DND-41 (cell line): ENCODE measurements around the gene SORCS1.

Source experiments
- ATAC-seq: fragments of 200-7000 bp; cut with Tn5 transposase; 3 replicates; pipeline ENCODE4 v1.9.1; 2021; ENCODE audit warnings: low read depth; ENCODE audit not compliant: insufficient read depth
- DNase-seq: peaks from one replicate; pipeline ENCODE4 v3.0.0-alpha.2; 2020
- H2AFZ ChIP-seq: 2 replicates; pipeline ENCODE4 v1.6.0; 2012; ENCODE audit warnings: low read depth, low read length
- H3K27ac ChIP-seq: 2 replicates; pipeline ENCODE4 v1.5.1; 2012; ENCODE audit warnings: low read length, inconsistent platforms
- H3K27me3 ChIP-seq: fragments of 200-600 bp; sonication (generic); 2 replicates; pipeline ENCODE4 v1.6.0; 2012; ENCODE audit warnings: low read length, mild to moderate bottlenecking, inconsistent platforms; ENCODE audit not compliant: insufficient read depth, poor library complexity
- H3K36me3 ChIP-seq: 2 replicates; pipeline ENCODE4 v1.5.1; 2012; ENCODE audit warnings: low read length, inconsistent platforms; ENCODE audit not compliant: insufficient read depth
- H3K4me1 ChIP-seq: 2 replicates; pipeline ENCODE4 v1.5.1; 2012; ENCODE audit warnings: mild to moderate bottlenecking, low read length; ENCODE audit not compliant: insufficient read depth
- H3K4me2 ChIP-seq: 2 replicates; pipeline ENCODE4 v1.6.0; 2012; ENCODE audit warnings: mild to moderate bottlenecking, moderate library complexity, low read length, inconsistent platforms; ENCODE audit not compliant: insufficient read depth
- H3K4me3 ChIP-seq, 2 experiments: fragments of 200-600 bp in 1 of 2; shearing (Covaris generic) in 1 of 2; 2 replicates each; pipeline ENCODE4 v1.5.1; 2012 to 2016; ENCODE audit warnings: inconsistent platforms in 2 of 2, low read length in 2 of 2, mild to moderate bottlenecking in 2 of 2, low read depth in 1 of 2, moderate library complexity in 1 of 2
- H3K79me2 ChIP-seq: 2 replicates; pipeline ENCODE4 v1.6.0; 2012; ENCODE audit warnings: low read length, inconsistent platforms; ENCODE audit not compliant: insufficient read depth
- H3K9ac ChIP-seq: 2 replicates; pipeline ENCODE4 v1.6.0; 2012; ENCODE audit warnings: low read depth, mild to moderate bottlenecking, inconsistent platforms, low read length, moderate library complexity
- H3K9me3 ChIP-seq: 2 replicates; pipeline ENCODE4 v1.5.1; 2012; ENCODE audit warnings: low read length, moderate library complexity, mild to moderate bottlenecking, inconsistent platforms; ENCODE audit not compliant: insufficient read depth, severe bottlenecking
- H4K20me1 ChIP-seq: 2 replicates; pipeline ENCODE4 v1.6.0; 2012; ENCODE audit warnings: low read length; ENCODE audit not compliant: insufficient read depth
- EZH2 ChIP-seq: IDR thresholded peaks from 3 replicates; pipeline ENCODE4 v1.6.1; 2012; ENCODE audit warnings: borderline replicate concordance, low read depth, mild to moderate bottlenecking, moderate library complexity, low read length, inconsistent platforms; ENCODE audit not compliant: severe bottlenecking
- TF ChIP-seq, protein P1 (sequence below): IDR thresholded peaks from 2 replicates; pipeline ENCODE4 v1.5.1; 2012; ENCODE audit warnings: borderline replicate concordance, low read length, moderate library complexity, mild to moderate bottlenecking; ENCODE audit not compliant: poor library complexity, severe bottlenecking; ENCODE audit errors: extremely low read depth

SORCS1 gene

DNA sequence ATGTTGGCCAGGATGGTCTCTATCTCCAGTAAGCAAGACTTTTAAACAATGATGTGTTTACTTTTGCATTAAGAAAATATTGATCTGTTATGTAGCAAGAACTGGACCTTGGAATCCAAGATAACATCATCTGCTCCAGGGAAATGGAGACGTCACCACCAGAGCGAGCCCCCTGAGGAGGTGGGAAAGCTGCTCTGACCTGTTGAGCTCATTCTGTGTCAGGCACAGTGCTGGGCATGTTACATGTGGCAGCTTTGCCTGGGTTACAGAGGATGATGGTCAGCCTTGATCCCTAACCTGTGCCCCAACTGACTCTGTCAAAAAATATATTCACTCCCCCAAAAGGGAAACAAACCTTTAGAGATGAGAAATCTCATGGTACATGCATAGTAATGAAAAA, 436.3 kb downstream of the SORCS1 start:
- Histone ChIP-seq H3K4me2 (no peak overlapping the region), H3K9me3 (no peaks in the 10 kb centered on the region), H3K4me3 (no peak overlapping the region), H3K4me1 (no peaks in the 10 kb centered on the region), H3K36me3 (no peaks in the 10 kb centered on the region), H4K20me1 (no peaks in the 10 kb centered on the region), H3K79me2 (no peaks in the 10 kb centered on the region), H2AFZ (no peak overlapping the region), H3K9ac (no peak overlapping the region), H3K27me3 (no peaks in the 10 kb centered on the region), H3K27ac (no peak overlapping the region)
- TF ChIP-seq, protein P1, sequence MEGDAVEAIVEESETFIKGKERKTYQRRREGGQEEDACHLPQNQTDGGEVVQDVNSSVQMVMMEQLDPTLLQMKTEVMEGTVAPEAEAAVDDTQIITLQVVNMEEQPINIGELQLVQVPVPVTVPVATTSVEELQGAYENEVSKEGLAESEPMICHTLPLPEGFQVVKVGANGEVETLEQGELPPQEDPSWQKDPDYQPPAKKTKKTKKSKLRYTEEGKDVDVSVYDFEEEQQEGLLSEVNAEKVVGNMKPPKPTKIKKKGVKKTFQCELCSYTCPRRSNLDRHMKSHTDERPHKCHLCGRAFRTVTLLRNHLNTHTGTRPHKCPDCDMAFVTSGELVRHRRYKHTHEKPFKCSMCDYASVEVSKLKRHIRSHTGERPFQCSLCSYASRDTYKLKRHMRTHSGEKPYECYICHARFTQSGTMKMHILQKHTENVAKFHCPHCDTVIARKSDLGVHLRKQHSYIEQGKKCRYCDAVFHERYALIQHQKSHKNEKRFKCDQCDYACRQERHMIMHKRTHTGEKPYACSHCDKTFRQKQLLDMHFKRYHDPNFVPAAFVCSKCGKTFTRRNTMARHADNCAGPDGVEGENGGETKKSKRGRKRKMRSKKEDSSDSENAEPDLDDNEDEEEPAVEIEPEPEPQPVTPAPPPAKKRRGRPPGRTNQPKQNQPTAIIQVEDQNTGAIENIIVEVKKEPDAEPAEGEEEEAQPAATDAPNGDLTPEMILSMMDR: no peak
- no peak for TF ChIP-seq EZH2
- no peak for DNase-seq
- ATAC-seq: no peak

DNA sequence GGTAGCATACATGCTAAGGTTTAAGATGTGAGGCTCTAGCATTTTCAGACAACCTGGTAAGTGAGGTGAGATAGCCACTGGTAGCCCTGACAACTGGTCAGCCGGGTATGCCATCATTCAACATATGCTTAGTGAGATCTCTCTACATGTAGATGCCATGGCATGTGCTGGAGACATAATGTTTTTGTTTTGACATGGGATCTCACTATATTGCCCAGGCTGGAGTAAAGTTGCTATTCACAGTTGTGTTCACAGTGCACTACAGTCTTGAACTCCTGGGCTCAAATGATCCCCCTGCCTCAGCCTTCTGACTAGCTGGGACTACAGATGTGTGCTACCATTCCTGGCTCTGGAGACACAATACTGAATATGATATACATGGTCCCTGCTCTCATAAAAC, 437.3 kb downstream of the SORCS1 start:
- Histone ChIP-seq H3K27me3 (no peaks in the 10 kb centered on the region), H3K79me2 (no peaks in the 10 kb centered on the region), H3K4me2 (no peak overlapping the region), H3K27ac (no peak overlapping the region), H4K20me1 (no peaks in the 10 kb centered on the region), H3K36me3 (no peaks in the 10 kb centered on the region), H3K9ac (no peak overlapping the region), H2AFZ (no peak overlapping the region), H3K4me3 (no peak overlapping the region), H3K9me3 (no peaks in the 10 kb centered on the region), H3K4me1 (no peaks in the 10 kb centered on the region)
- TF ChIP-seq EZH2: no peak
- TF ChIP-seq, protein P1: no peak
- DNase-seq (no peak), ATAC-seq (no peak)

DNA sequence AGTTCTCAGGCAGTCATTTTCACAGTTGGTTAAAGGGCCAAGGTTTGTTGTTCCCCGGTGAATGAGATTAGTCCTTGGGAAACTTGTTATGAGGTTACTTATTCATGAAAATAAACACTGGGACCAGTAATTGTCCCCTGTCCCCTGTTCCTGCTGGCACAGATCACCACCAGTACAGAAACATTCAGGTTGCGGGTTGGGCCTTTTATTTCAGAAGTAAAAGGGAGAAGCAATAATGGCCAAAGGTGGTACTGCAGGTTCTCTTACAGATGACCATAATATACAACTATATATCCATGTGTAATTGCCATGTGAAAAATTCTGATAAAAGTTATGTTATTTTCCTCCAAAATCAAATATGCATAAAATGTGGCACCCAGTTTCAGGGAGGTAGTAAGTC, 442.0 kb downstream of the SORCS1 start:
- Histone ChIP-seq H3K27ac (no peak overlapping the region), H2AFZ (no peak overlapping the region), H3K79me2 (no peaks in the 10 kb centered on the region), H3K4me2 (no peak overlapping the region), H4K20me1 (no peaks in the 10 kb centered on the region), H3K9ac (no peak overlapping the region), H3K4me3 (no peak overlapping the region), H3K27me3 (no peaks in the 10 kb centered on the region), H3K9me3 (no peaks in the 10 kb centered on the region), H3K4me1 (no peaks in the 10 kb centered on the region), H3K36me3 (no peaks in the 10 kb centered on the region)
- TF ChIP-seq EZH2: no peak
- TF ChIP-seq, protein P1: no peak
- DNase-seq (no peak), ATAC-seq (no peak)

DNA sequence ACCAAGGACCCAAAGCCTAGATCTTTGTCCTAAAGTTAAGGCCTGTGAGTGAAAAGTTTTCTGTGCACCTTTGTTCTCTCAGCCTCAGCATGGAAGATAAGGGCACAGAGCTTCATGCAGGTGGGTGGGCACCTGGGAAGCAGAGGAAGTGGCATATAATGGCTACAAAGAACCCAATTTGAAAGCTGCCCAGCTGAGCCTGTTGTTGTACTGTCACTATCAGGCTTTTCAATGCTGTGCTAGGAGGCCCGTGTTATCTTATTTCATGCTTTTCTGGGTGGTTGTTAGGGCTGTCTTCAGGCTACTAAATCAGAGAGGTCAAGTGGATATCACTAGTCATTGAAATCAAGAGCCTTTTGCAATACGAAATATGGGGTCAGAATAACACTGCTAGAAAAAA, 443.8 kb downstream of the SORCS1 start:
- Histone ChIP-seq H3K9me3 (no peaks in the 10 kb centered on the region), H3K4me1 (no peaks in the 10 kb centered on the region), H3K4me3 (no peak overlapping the region), H3K27ac (no peak overlapping the region), H2AFZ (no peak overlapping the region), H3K27me3 (no peaks in the 10 kb centered on the region), H3K36me3 (no peaks in the 10 kb centered on the region), H4K20me1 (no peaks in the 10 kb centered on the region), H3K79me2 (no peaks in the 10 kb centered on the region), H3K9ac (no peak overlapping the region), H3K4me2 (no peak overlapping the region)
- ATAC-seq: no peak
- TF ChIP-seq EZH2: no peak
- TF ChIP-seq, protein P1: no peak
- no peak for DNase-seq
